ENCODE data around the gene CFAP74.

The CFAP74 gene

DNA sequence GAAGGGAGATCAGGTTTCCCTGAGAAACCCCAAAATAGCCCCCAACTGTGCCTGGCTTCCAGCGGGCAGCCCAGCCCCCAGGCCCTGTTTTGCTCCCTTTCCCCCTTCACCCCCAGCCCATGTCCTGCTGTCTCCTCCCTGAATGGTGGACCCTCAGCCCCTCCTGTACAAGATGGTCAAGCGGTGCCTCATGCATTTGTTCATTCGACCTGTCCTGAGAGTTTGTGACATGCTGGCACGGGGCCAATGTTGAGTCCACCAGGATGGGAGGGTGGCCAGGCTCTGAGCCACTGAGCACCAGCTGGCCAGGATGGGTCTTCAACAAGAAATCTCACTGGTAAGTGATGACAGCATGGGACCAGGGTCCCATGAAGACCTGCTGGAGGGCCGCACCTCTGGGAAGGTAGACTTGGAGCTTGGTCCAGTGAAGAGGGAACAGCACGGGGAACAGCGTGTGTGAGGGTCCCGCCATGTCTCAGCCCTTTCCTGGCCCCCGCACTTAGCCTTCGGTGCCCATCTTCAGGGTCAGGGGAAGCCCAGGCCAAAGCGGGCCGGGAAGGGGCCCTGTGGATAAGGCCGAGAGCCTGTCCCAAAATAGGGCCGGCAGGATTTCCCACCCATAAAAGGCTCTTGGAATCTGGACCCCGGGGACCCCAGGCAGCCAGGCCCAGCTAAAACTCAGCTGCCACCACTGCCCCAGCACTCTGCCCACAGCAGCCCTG, 88.5 kb downstream of the CFAP74 start, which contains the start of gene CALML6:
Gene CALML6 (plus strand): TSS at position 290 of the 722 bp plus-strand sequence. CDS start 21 bp downstream, at position 311.
- no peak for DNase-seq

DNA sequence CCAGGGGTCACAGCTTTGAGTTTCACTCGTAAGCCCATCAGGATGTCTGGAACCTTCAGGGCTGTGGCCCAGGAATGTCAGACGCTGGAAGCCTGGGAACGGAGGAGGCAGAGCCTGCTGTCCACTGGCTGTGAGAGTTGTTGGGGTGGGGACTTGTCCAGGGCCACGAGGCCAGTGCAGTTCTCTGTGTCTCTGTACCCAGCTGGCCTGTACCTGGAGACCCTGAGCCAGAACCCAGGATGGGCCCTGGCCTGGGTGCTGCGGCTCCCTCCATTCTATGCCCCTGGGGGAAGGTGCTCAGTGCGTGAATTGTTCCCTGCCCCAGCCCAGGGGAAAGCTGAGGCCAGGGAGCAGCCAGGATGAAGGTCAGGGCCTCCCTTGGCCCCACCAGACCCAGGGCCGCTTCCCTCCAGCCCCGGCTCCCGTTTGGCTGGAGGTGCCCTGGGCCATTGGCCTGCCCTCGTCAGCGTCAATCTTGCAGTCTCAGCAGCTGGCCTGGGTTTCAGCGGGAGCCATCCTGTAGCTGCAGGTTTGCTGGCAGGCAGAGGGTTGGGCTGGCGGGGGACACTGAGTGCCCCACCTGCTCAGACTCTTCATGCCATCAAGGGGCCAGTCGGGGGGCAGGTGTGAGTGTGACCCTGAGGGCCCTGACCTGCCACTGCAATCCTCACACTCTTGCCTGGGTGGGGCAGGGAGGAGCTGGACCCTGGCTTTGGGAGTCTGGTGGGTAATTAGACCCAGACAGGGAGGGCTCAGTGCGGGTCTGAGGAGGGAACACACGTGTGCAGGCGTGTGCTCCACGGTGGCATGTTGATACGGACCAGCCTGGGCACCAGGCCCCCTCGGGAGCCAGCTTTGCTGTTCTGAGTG, 89.2 kb downstream of the CFAP74 start:
- DNase-seq, result no peak

DNA sequence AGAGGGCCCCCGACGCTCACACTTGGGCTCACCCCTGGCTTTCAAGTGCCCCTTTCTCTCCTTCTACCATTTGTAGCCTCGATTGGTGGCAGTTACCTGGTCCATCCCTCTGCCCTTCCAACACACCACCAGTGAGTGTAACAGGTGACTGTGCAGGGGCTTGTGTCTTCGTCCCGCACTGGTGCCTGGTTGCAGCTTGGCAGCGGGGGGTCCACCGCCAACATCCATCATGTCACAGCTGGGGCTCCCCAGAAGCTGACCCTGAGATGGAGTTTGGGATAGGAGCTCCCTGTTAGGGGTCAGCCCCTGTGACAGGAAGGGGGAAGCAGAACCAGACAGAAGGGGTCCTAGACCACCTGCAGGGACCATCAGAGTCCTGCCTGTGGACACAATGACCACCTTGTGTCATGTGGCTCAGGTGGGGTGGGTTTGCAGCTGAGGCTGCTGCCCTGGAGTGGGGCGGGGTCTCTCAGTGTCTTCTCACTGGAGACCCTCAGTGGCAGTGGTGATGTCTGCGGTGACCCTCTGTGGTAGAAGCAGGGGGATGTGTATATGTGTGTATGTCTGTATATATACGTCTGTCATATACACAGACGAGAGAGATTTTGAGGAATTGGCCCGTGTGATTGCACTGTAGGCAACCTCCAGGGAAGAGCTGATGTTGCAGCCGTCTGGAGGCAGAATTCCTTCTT, 92.1 kb downstream of the CFAP74 start:
- DNase-seq, result no peak

- no peak for DNase-seq
These were observed 92.8 kb downstream of the CFAP74 start for GRCh38 chr1:1910651-1911331.

DNA sequence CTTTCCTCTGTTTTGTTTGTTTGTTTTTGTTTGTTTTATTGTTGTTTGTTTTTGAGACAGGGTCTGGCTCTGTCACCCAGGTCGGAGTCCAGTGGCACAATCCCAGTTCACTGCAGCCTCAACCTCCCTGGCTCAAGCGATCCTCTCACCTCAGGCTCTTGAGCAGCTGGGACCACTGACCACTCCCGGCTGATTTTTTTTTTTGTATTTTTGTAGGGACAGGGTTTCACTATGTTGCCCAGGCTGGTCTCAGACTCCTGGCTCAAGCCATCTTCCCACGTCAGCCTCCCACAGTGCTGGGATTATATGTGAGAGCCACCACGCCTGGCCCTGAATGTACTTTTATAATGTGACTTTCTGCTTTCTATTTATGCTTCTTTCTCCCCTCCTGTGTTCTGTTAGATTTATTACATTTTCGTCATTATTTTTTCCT, 93.5 kb downstream of the CFAP74 start:
- DNase-seq, result no peak

DNA sequence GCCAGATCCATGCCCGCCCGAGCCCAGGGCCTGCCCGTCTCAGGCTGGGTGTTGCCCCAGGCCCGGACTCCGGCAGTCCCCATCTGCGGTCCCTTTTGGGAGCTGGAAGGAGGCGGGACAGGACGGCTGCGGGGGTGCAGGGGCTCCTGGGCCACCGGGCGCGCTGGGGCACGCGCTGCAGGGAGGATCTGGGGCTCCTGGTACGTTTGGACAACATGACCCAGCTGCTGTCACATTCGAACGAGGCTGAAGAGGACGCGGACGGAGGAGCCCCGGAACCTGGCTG, 95.1 kb downstream of the CFAP74 start:
- DNase-seq, result peak; percentile 51

GRCh38 chr1:1907098-1907736, 96.4 kb downstream of the CFAP74 start:
- peak; percentile 72 for DNase-seq

DNA sequence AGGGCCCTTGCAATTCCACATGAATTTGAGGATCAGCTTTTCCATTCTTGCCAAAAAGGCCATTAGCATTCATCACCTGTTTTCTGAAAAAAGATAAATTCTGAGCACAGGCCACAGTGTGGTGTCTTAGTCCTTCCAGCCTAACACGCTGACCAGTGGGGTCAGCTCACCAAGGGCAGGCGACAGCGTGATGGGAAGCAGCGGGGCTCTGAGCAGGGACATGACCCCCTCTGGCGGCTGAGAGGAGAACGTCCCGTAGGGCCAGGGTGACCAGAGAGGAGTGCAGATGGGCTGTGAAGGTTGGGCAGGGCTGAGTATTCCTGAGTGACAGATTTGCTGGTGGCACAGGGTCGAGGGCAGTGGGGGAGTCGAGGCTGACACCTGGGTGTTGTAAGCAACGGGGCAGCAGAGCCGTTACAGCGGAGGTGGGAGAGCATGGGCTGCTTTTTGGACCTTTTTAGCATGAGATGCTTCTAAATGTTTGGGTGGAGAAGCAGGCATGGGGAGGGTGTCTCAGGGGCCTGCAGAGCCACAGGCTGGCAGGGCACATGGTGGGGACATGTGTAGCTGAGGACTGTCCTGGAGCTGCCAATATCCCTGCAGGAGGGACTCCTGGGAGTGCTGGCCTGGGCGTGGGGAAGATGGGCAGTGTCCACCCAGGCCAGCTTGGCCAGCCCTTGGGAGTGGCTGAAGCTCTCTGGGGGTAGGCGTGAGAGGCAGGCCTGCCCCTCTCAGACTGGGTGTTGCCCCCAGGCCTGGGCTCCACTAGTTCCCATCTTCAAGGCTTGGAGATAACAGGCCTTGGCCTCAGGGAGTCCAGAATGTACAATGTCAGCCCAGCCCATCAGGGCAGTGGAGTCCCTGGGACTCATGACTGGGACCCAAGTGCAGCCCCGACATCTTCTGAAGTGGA, 97.1 kb downstream of the CFAP74 start:
- DNase-seq, result peak; percentile 69

- DNase-seq, result no peak
These were observed 100.4 kb downstream of the CFAP74 start for GRCh38 chr1:1903224-1903623.

DNA sequence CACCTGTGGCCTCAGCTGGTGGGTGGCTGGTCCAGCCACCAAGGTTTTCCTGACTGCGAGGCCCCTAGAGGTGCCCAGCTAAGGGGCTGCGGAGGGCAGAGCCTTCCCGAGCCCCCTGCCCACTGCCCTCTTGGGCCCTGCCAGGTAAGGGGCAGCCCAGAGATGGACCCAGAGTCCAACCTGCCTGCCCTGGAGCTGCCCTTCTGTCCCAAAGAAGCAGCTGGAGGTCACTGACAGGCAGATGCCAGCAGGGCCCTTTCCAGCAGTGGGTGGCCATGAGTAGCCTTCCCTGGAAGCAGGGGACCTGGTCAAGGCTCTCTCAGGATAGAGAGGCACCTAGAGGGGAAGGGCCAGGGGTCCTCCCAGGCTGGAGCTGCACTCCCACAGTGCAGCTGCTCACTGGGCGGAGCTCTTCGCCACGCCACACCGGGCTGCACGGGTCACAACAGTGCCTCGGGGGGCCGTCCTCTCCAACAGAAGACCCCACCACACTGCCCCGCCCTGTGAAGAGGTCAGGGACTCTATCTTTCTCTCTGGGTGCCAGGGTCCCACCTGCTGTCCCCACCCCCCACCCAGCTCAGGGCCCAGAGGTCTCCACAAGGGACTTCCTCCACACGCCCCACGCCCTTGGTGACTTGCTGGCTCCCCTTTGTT, 101.8 kb downstream of the CFAP74 start:
- no peak for DNase-seq

- DNase-seq, result no peak
These were observed 102.5 kb downstream of the CFAP74 start for GRCh38 chr1:1900883-1901640.

GRCh38 chr1:1899967-1900327, 103.6 kb downstream of the CFAP74 start:
- DNase-seq, result no peak

- DNase-seq, result no peak
These were observed 104.2 kb downstream of the CFAP74 start for GRCh38 chr1:1899266-1899966.

DNA sequence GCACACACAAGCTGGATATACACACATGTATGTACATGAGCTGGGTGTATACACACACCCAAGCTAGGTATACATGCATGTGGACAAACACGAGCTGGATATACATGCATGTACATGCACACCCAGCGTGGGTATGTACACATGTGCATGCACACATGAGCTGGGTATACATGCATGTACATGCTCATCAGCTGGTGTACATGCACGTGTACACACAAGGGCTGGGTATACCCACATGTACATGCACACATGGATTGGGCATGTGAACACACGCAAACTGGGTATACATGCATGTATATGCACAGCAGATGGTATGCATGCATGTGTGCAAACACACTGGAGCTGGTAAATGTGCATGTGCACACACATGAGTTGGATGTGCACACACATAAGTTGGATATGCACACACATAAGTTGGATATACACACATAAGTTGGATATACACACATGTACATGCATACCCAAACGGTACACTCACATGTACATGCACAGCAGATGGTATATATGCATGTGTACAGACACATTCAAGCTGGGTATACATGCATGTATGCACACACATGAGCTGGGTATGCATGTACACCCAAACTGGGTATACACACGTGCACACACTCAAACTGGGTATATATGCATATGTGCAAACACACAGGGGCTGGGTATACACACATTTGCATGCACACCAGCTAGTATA, 105.2 kb downstream of the CFAP74 start:
- no peak for DNase-seq

- no peak for DNase-seq
These were observed 107.9 kb downstream of the CFAP74 start for GRCh38 chr1:1895456-1896336.

GRCh38 chr1:1895060-1895418, 108.5 kb downstream of the CFAP74 start:
- no peak for DNase-seq

- DNase-seq, result no peak
These were observed 109.1 kb downstream of the CFAP74 start for GRCh38 chr1:1894354-1895059.

Measured in NCI-H2171 treated with DMSO at 0.1 percent for 48 hours (cell line).